Measurements from ENCODE around the gene ENTPD1.

GRCh38 chr10:95795602-95796001, 39.6 kb downstream of the ENTPD1 start:
- TF ChIP-seq, protein P1, sequence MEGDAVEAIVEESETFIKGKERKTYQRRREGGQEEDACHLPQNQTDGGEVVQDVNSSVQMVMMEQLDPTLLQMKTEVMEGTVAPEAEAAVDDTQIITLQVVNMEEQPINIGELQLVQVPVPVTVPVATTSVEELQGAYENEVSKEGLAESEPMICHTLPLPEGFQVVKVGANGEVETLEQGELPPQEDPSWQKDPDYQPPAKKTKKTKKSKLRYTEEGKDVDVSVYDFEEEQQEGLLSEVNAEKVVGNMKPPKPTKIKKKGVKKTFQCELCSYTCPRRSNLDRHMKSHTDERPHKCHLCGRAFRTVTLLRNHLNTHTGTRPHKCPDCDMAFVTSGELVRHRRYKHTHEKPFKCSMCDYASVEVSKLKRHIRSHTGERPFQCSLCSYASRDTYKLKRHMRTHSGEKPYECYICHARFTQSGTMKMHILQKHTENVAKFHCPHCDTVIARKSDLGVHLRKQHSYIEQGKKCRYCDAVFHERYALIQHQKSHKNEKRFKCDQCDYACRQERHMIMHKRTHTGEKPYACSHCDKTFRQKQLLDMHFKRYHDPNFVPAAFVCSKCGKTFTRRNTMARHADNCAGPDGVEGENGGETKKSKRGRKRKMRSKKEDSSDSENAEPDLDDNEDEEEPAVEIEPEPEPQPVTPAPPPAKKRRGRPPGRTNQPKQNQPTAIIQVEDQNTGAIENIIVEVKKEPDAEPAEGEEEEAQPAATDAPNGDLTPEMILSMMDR (conservative IDR thresholded peaks at IDR 0.05), result no peak
- no peak for TF ChIP-seq EZH2 (IDR thresholded peaks at IDR 0.05; ENCODE audit: low read depth)
